Measurements from ENCODE around the gene LIM2. TPM values are rescaled to one million over a fixed set of nuclear protein-coding genes. Genes with fewer than 3 reads are reported as not detected.

The LIM2 gene
- total RNA-seq, 2 experiments from 2014 or later, result not detected

- ChIA-PET CTCF (no interaction called here), POLR2A (no interaction called here)
- no peak overlapping the region for H3K4me3 Mint-ChIP-seq
- H3K27me3 Mint-ChIP-seq, result peaks cover 28% of the 10 kb centered on the region
- H3K27ac Mint-ChIP-seq, result no peak overlapping the region
- H3K36me3 Mint-ChIP-seq (ENCODE audit: low read depth), result peaks cover 6% of the 10 kb centered on the region
- DNase-seq, result no peak
- peaks cover 6% of the 10 kb centered on the region for H3K9me3 Mint-ChIP-seq
- H3K4me1 Mint-ChIP-seq, result peaks cover 20% of the 10 kb centered on the region
Measured at GRCh38 chr19:51330366-51330765, 57.4 kb downstream of the LIM2 start.

Other genes starting within 250 kb of the LIM2 start
- not detected for gene SIGLEC7, start 245.7 kb downstream of the LIM2 start, total RNA-seq
- 10 to 100 TPM; 21.1 to 23.7 TPM for gene CD33, start 162.9 kb downstream of the LIM2 start, total RNA-seq
- gene SIGLECL1, start 136.9 kb downstream of the LIM2 start, total RNA-seq, result under 1 TPM in 1 of 2 experiments, not detected in 1; 0.18 TPM
- gene IGLON5, start 76.3 kb downstream of the LIM2 start, total RNA-seq, result under 1 TPM; 0.68 to 0.81 TPM
- gene VSIG10L, start 45.8 kb downstream of the LIM2 start, total RNA-seq, result 1 to 10 TPM; 2.3 to 2.5 TPM
- gene ETFB, start 21.6 kb downstream of the LIM2 start, total RNA-seq, result 100 to 1,000 TPM; 126 to 131 TPM
- 1 to 10 TPM; 6.4 to 8.2 TPM for gene CLDND2, start 19.0 kb downstream of the LIM2 start, total RNA-seq
- gene NKG7, start 15.3 kb downstream of the LIM2 start, total RNA-seq, result 100 to 1,000 TPM; 417 to 428 TPM
- not detected for gene C19orf84, start 2.6 kb upstream of the LIM2 start, total RNA-seq
- gene SIGLEC10, start 29.7 kb upstream of the LIM2 start, total RNA-seq, result under 1 TPM; 0.45 to 0.88 TPM
- gene SIGLEC8, start 70.5 kb upstream of the LIM2 start, total RNA-seq, result not detected
- not detected for gene CEACAM18, start 90.6 kb upstream of the LIM2 start, total RNA-seq
- gene SIGLEC12, start 113.8 kb upstream of the LIM2 start, total RNA-seq, result under 1 TPM; 0.35 to 0.43 TPM
- gene SIGLEC6, start 143.7 kb upstream of the LIM2 start, total RNA-seq, result under 1 TPM; 0.15 to 0.48 TPM
- 1 to 10 TPM; 5.5 to 7.1 TPM for gene ZNF175, start 183.3 kb upstream of the LIM2 start, total RNA-seq
- gene SIGLEC5, start 242.4 kb upstream of the LIM2 start, total RNA-seq, result not detected

Data from activated CD4-positive, alpha-beta memory T cell treated with anti-CD3 and anti-CD28 coated beads, Interleukin-2, amount 10 ng/mL, durations not matched to agents 7 days and 5 days (primary cell).